ENCODE results near the gene CFAP92.

CFAP92 gene

GRCh38 chr3:129006864-129007263 lies 13.0 kb upstream of the CFAP92 start:
- DNase-seq (ENCODE audit: low read depth in 3 of 3, low spot score in 1 of 3): no peak

- DNase-seq (ENCODE audit: low read depth in 3 of 3, low spot score in 1 of 3): no peak
Measured at GRCh38 chr3:129005526-129006303, 11.8 kb upstream of the CFAP92 start.

- DNase-seq (ENCODE audit: low read depth in 3 of 3, low spot score in 1 of 3): no peak
Measured at GRCh38 chr3:129004639-129005295, 10.9 kb upstream of the CFAP92 start.

- DNase-seq (ENCODE audit: low read depth in 3 of 3, low spot score in 1 of 3): peak in 2 of 3 donors; percentile 15 to 31
Measured at GRCh38 chr3:129003578-129004112, 9.8 kb upstream of the CFAP92 start.

GRCh38 chr3:129002573-129003569 lies 9.0 kb upstream of the CFAP92 start:
- DNase-seq (ENCODE audit: low read depth in 3 of 3, low spot score in 1 of 3): no peak

GRCh38 chr3:129001806-129002572 lies 8.1 kb upstream of the CFAP92 start:
- DNase-seq (ENCODE audit: low read depth in 3 of 3, low spot score in 1 of 3): no peak

GRCh38 chr3:129001101-129001805 lies 7.4 kb upstream of the CFAP92 start, which contains the start of gene EFCC1:
EFCC1 (plus strand) TSS chr3:129001304; CDS start chr3:129001629, 325 bp downstream.
- no peak for DNase-seq (ENCODE audit: low read depth in 3 of 3, low spot score in 1 of 3)

- DNase-seq (ENCODE audit: low read depth in 3 of 3, low spot score in 1 of 3): no peak
Measured at GRCh38 chr3:129000742-129001100, 6.8 kb upstream of the CFAP92 start.

GRCh38 chr3:128999102-128999501 lies 5.2 kb upstream of the CFAP92 start:
- no peak for DNase-seq (ENCODE audit: low read depth in 3 of 3, low spot score in 1 of 3)

GRCh38 chr3:128998561-128998960 lies 4.7 kb upstream of the CFAP92 start:
- no peak for DNase-seq (ENCODE audit: low read depth in 3 of 3, low spot score in 1 of 3)

- DNase-seq (ENCODE audit: low read depth in 3 of 3, low spot score in 1 of 3): no peak
Measured at GRCh38 chr3:128997486-128998133, 3.7 kb upstream of the CFAP92 start.

- DNase-seq (ENCODE audit: low read depth in 3 of 3, low spot score in 1 of 3): no peak
Measured at GRCh38 chr3:128996726-128997125, 2.9 kb upstream of the CFAP92 start.

GRCh38 chr3:128996200-128996599 lies 2.3 kb upstream of the CFAP92 start:
- DNase-seq (ENCODE audit: low read depth in 3 of 3, low spot score in 1 of 3): no peak

- no peak for DNase-seq (ENCODE audit: low read depth in 3 of 3, low spot score in 1 of 3)
Measured at GRCh38 chr3:128995737-128996136, 1.9 kb upstream of the CFAP92 start.

- DNase-seq (ENCODE audit: low read depth in 3 of 3, low spot score in 1 of 3): no peak
Measured at GRCh38 chr3:128994581-128995546, 988 bp upstream of the CFAP92 start.

GRCh38 chr3:128994173-128994512 lies 267 bp upstream of the CFAP92 start:
- no peak for DNase-seq (ENCODE audit: low read depth in 3 of 3, low spot score in 1 of 3)

GRCh38 chr3:128992926-128993460 lies 883 bp downstream of the CFAP92 start:
- DNase-seq (ENCODE audit: low read depth in 3 of 3, low spot score in 1 of 3): no peak

GRCh38 chr3:128991355-128991895 lies 2.5 kb downstream of the CFAP92 start:
- no peak for DNase-seq (ENCODE audit: low read depth in 3 of 3, low spot score in 1 of 3)
